Liver (tissue), 9 donors: ENCODE data around the gene MYLK2. TPM values are rescaled to one million over a fixed set of nuclear protein-coding genes. Genes with fewer than 3 reads are reported as not detected.

Source experiments
- DNase-seq: peaks from one replicate; pipeline ENCODE4 v3.0.0-alpha.2; 2017; ENCODE audit warnings: low spot score
- H3K27ac ChIP-seq, 2 donors: one replicate each; pipeline ENCODE4 v1.7.0; 2013; ENCODE audit warnings: inconsistent platforms in 2 of 2, low read length in 2 of 2, control low read depth in 1 of 2, low read depth in 1 of 2, mild to moderate bottlenecking in 1 of 2
- H3K27me3 ChIP-seq, 4 donors: one replicate each; pipeline versions ENCODE4 v1.6.1 to v1.7.0; 2013; ENCODE audit warnings: low read length in 3 of 4, inconsistent platforms in 1 of 4, mild to moderate bottlenecking in 1 of 4, moderate library complexity in 1 of 4; ENCODE audit not compliant: control insufficient read depth in 4 of 4, insufficient read depth in 4 of 4
- H3K36me3 ChIP-seq, 4 donors: one replicate each; pipeline versions ENCODE4 v1.6.1 to v1.7.0; 2013; ENCODE audit warnings: low read length in 3 of 4, mild to moderate bottlenecking in 3 of 4, low read depth in 1 of 4, moderate library complexity in 1 of 4; ENCODE audit not compliant: control insufficient read depth in 4 of 4, insufficient read depth in 3 of 4
- H3K4me1 ChIP-seq, 4 donors: one replicate each; pipeline versions ENCODE4 v1.6.1 to v1.7.0; 2013; ENCODE audit warnings: low read length in 3 of 4, mild to moderate bottlenecking in 3 of 4, moderate library complexity in 1 of 4; ENCODE audit not compliant: control insufficient read depth in 4 of 4, insufficient read depth in 4 of 4
- H3K4me3 ChIP-seq, 3 donors: one replicate each; pipeline versions ENCODE4 v1.6.1 to v1.7.0; 2013; ENCODE audit warnings: low read length in 3 of 3, control low read depth in 1 of 3, low read depth in 1 of 3, mild to moderate bottlenecking in 1 of 3
- H3K9ac ChIP-seq, 2 donors: one replicate each; pipeline ENCODE4 v1.7.0; 2013; ENCODE audit warnings: low read length in 2 of 2, mild to moderate bottlenecking in 2 of 2, moderate library complexity in 2 of 2, control low read depth in 1 of 2, low read depth in 1 of 2
- H3K9me3 ChIP-seq, 4 donors: one replicate each; pipeline versions ENCODE4 v1.6.1 to v1.7.0; 2013; ENCODE audit warnings: low read length in 3 of 4; ENCODE audit not compliant: control insufficient read depth in 4 of 4
- EGR1 ChIP-seq, 2 donors: IDR thresholded peaks; 2 replicates each; pipeline ENCODE4 v1.6.1; 2016 to 2018; ENCODE audit warnings: antibody characterized with exemption in 2 of 2, low read depth in 2 of 2
- FOXA1 ChIP-seq: IDR thresholded peaks from 2 replicates; pipeline ENCODE4 v1.6.1; 2016; ENCODE audit warnings: antibody characterized with exemption
- FOXA2 ChIP-seq: IDR thresholded peaks from 2 replicates; pipeline ENCODE4 v1.6.1; 2016; ENCODE audit warnings: antibody characterized with exemption
- GABPA ChIP-seq, 2 donors: IDR thresholded peaks in 1 of 2; conservative IDR thresholded peaks in 1 of 2; 2 replicates each; pipeline ENCODE4 v1.6.1; 2016; ENCODE audit warnings: antibody characterized with exemption in 2 of 2, mild to moderate bottlenecking in 1 of 2, moderate library complexity in 1 of 2
- HNF4A ChIP-seq, 2 donors: conservative IDR thresholded peaks; 2 replicates each; pipeline ENCODE4 v1.6.1; 2016; ENCODE audit warnings: antibody characterized with exemption in 2 of 2, mild to moderate bottlenecking in 2 of 2
- HNF4G ChIP-seq: IDR thresholded peaks from 2 replicates; pipeline ENCODE4 v1.6.1; 2016; ENCODE audit warnings: antibody characterized with exemption
- JUND ChIP-seq, 2 donors: IDR thresholded peaks; 2 replicates each; pipeline ENCODE4 v1.6.1; 2016; ENCODE audit warnings: antibody characterized with exemption in 2 of 2
- NR2F2 ChIP-seq: IDR thresholded peaks from 2 replicates; pipeline ENCODE4 v1.6.1; 2016; ENCODE audit warnings: antibody characterized with exemption
- RXRA ChIP-seq, 2 donors: IDR thresholded peaks; 2 replicates each; pipeline ENCODE4 v1.6.1; 2017 to 2018; ENCODE audit warnings: antibody characterized with exemption in 2 of 2, mild to moderate bottlenecking in 1 of 2
- SP1 ChIP-seq: IDR thresholded peaks from 2 replicates; pipeline ENCODE4 v1.6.1; 2018; ENCODE audit warnings: antibody characterized with exemption, mild to moderate bottlenecking
- TAF1 ChIP-seq: conservative IDR thresholded peaks from 2 replicates; pipeline ENCODE4 v1.6.1; 2016; ENCODE audit warnings: antibody characterized with exemption, mild to moderate bottlenecking
- YY1 ChIP-seq: IDR thresholded peaks from 2 replicates; pipeline ENCODE4 v1.6.1; 2016; ENCODE audit warnings: antibody characterized with exemption, mild to moderate bottlenecking
- WGBS: extraction: QIAGEN DNeasy Blood & Tissue Kit; methylation state at CpG from one replicate; pipeline ENCODE4 v1.1.7; 2013; 5-methylcytosine and 5-hydroxymethylcytosine counted together
- polyA plus RNA-seq, 2 donors: library from polyadenylated mRNA; stranded (reverse) in 1 of 2; unstranded in 1 of 2; fragments of 200-250 nt in 1 of 2; fragments of >200 nt in 1 of 2; fragmentation: Nextera tagmentation in 1 of 2; extraction: Ambion mirVana in 1 of 2; gene quantifications; one replicate each; pipeline versions ENCODE4 v1.2.1 to v1.2.3, GENCODE V29; 2013 to 2015
- total RNA-seq, 2 donors: library from RNA; depleted of rRNA; stranded (reverse); fragments of >200 nt; gene quantifications; one replicate each; pipeline ENCODE4 v1.2.3, GENCODE V29; 2014
- TF ChIP-seq, protein P1 (sequence below): fragments of 150-350 bp; IDR thresholded peaks from 2 replicates; pipeline ENCODE4 v1.5.1; 2017; ENCODE audit warnings: improper control_type of control experiment, low read depth, low read length; ENCODE audit not compliant: missing input control
- TF ChIP-seq, protein P2 (sequence below): IDR thresholded peaks from 2 replicates; pipeline ENCODE4 v1.6.1; 2016; ENCODE audit warnings: antibody characterized with exemption
- TF ChIP-seq, protein P3 (sequence below): IDR thresholded peaks from 2 replicates; pipeline ENCODE4 v1.6.1; 2016; ENCODE audit warnings: antibody characterized with exemption
- donor health status: healthy.
- donor health status: healthy.
- donor health status: healthy.
- donor health status: healthy.
- donor health status: healthy.

Gene MYLK2
- total and polyA plus RNA-seq, 4 donors, result 0.08 to 0.19 TPM; not detected in 2

DNA sequence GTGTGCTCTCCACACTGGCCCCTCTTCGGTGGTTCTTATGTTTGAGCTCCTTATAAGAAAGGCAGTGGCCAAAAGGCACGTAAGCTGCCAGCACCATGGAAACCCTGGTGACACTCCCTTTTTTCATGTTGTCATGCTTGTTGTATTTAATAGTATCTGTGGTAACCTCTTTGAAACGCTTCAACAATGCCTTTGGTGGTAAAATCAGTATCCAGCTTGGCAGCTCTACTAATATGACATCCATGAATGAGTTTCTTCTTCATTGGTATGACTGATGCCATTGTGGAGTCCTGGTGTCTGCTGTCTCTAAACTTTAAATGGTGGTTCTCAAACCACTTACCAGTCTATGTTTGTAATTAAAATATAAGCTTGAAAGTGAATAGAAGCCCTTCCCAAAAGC lies 10.7 kb upstream of the MYLK2 start:
- H3K9ac ChIP-seq, result no peak overlapping the region
- no peaks in the 10 kb centered on the region for H3K36me3 ChIP-seq
- WGBS, result 95% methylated on average over 3 of the region's 3 CpGs
- TF ChIP-seq HNF4G (no peak), RXRA (IDR thresholded peaks at IDR 0.05) (no peak), FOXA2 (no peak), NR2F2 (no peak), JUND (IDR thresholded peaks at IDR 0.05) (no peak), FOXA1 (no peak), HNF4A (conservative IDR thresholded peaks at IDR 0.05) (no peak), TAF1 (no peak)
- TF ChIP-seq, protein P1, sequence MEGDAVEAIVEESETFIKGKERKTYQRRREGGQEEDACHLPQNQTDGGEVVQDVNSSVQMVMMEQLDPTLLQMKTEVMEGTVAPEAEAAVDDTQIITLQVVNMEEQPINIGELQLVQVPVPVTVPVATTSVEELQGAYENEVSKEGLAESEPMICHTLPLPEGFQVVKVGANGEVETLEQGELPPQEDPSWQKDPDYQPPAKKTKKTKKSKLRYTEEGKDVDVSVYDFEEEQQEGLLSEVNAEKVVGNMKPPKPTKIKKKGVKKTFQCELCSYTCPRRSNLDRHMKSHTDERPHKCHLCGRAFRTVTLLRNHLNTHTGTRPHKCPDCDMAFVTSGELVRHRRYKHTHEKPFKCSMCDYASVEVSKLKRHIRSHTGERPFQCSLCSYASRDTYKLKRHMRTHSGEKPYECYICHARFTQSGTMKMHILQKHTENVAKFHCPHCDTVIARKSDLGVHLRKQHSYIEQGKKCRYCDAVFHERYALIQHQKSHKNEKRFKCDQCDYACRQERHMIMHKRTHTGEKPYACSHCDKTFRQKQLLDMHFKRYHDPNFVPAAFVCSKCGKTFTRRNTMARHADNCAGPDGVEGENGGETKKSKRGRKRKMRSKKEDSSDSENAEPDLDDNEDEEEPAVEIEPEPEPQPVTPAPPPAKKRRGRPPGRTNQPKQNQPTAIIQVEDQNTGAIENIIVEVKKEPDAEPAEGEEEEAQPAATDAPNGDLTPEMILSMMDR, result no peak
- TF ChIP-seq, protein P2, sequence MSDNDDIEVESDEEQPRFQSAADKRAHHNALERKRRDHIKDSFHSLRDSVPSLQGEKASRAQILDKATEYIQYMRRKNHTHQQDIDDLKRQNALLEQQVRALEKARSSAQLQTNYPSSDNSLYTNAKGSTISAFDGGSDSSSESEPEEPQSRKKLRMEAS, result no peak
- TF ChIP-seq, protein P3, sequence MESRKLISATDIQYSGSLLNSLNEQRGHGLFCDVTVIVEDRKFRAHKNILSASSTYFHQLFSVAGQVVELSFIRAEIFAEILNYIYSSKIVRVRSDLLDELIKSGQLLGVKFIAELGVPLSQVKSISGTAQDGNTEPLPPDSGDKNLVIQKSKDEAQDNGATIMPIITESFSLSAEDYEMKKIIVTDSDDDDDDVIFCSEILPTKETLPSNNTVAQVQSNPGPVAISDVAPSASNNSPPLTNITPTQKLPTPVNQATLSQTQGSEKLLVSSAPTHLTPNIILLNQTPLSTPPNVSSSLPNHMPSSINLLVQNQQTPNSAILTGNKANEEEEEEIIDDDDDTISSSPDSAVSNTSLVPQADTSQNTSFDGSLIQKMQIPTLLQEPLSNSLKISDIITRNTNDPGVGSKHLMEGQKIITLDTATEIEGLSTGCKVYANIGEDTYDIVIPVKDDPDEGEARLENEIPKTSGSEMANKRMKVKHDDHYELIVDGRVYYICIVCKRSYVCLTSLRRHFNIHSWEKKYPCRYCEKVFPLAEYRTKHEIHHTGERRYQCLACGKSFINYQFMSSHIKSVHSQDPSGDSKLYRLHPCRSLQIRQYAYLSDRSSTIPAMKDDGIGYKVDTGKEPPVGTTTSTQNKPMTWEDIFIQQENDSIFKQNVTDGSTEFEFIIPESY, result no peak
- H3K27me3 ChIP-seq, result no peaks in the 10 kb centered on the region
- H3K4me1 ChIP-seq, result no peaks in the 10 kb centered on the region
- no peaks in the 10 kb centered on the region for H3K9me3 ChIP-seq
- no peak for DNase-seq
- no peak overlapping the region for H3K4me3 ChIP-seq
- H3K27ac ChIP-seq, result no peak overlapping the region

DNA sequence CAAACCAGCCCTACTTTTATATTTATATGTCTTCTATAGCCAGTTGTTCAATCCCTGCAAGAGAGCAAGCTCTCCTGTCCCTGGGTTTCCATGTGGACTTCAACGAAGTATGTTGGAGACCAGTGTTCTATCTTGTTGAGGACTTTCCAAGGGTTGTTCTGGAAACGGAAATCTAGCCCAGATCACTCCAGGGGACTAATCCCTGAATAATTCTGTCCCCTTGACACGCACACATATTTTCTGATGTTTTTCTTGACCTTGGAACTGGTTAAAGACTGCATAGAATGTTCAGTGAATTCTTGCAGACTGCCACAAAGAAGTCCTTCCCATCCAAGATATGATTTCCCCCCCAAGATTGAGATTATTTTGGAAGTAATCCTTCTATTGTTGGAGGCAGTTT lies 9.5 kb upstream of the MYLK2 start:
- TF ChIP-seq EGR1 (IDR thresholded peaks at IDR 0.05; ENCODE audit: low read depth in 2 of 2), result no peak
- no peak for TF ChIP-seq FOXA2
- TF ChIP-seq, protein P2, result no peak
- TF ChIP-seq FOXA1, result no peak
- no peak overlapping the region for H3K4me3 ChIP-seq
- H3K9me3 ChIP-seq, result no peaks in the 10 kb centered on the region
- WGBS, result 92% methylated on average over 3 of the region's 3 CpGs
- no peaks in the 10 kb centered on the region for H3K4me1 ChIP-seq
- no peaks in the 10 kb centered on the region for H3K36me3 ChIP-seq
- H3K27ac ChIP-seq, result no peak overlapping the region
- H3K9ac ChIP-seq, result no peak overlapping the region
- no peaks in the 10 kb centered on the region for H3K27me3 ChIP-seq
- no peak for DNase-seq

DNA sequence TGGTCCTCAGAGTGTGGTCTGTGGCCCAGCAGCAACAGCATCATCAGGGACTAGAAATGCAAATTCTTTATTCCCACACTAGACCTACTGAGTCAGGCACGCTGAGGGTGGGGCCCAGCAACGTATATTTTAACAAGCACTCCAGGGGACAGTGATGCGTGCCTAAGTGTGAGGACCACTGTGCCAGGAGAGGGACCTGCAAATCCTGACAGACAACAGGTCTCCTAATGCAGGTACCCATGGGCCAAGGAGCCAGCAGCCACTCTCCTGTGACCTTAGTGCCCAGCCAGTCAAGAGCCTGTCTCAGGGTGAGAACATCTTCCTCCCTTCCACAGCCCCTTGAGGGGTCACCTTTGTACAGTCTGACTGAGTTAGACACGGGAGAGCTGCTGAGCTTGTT lies 8.0 kb upstream of the MYLK2 start:
- Histone ChIP-seq H3K4me3 (no peak overlapping the region), H3K27me3 (no peaks in the 10 kb centered on the region), H3K9me3 (no peaks in the 10 kb centered on the region), H3K36me3 (no peaks in the 10 kb centered on the region), H3K27ac (no peak overlapping the region), H3K4me1 (no peaks in the 10 kb centered on the region), H3K9ac (no peak overlapping the region)
- DNase-seq, result no peak
- TF ChIP-seq EGR1 (IDR thresholded peaks at IDR 0.05; ENCODE audit: low read depth in 2 of 2) (no peak), HNF4A (conservative IDR thresholded peaks at IDR 0.05) (no peak), SP1 (no peak), TAF1 (no peak), FOXA2 (no peak), YY1 (no peak), FOXA1 (no peak), GABPA (IDR thresholded peaks at IDR 0.05 in 1 of 2, conservative IDR thresholded peaks at IDR 0.05 in 1 of 2) (no peak), HNF4G (no peak)
- TF ChIP-seq, protein P2, result no peak
- WGBS, result 94% methylated on average over 4 of the region's 4 CpGs
